Spleen (tissue), 11 donors: ENCODE data around the gene FYN. TPM values are rescaled to one million over a fixed set of nuclear protein-coding genes. Genes with fewer than 3 reads are reported as not detected.

Experiments
- DNase-seq: peaks from one replicate; pipeline ENCODE4 v3.0.0-alpha.2; 2020
- H3K27ac ChIP-seq, 8 donors: fragments of 200-600 bp; sonication (generic) in 7 of 8; 1 replicate in 4 of 8; 2 replicates in 4 of 8; pipeline versions ENCODE4 v1.5.0 to v1.8.0; 2016 to 2021; ENCODE audit warnings: inconsistent platforms in 4 of 8, mild to moderate bottlenecking in 4 of 8, moderate library complexity in 1 of 8
- H3K27me3 ChIP-seq, 7 donors: fragments of 200-600 bp; sonication (generic) in 6 of 7; replicated peaks in 1 of 7; 1 replicate in 4 of 7; 2 replicates in 3 of 7; pipeline versions ENCODE4 v1.5.0 to v1.8.0; 2016 to 2021; ENCODE audit warnings: inconsistent platforms in 3 of 7, mild to moderate bottlenecking in 1 of 7
- H3K36me3 ChIP-seq, 6 donors: fragments of 200-600 bp; sonication (generic) in 5 of 6; 1 replicate in 4 of 6; 2 replicates in 2 of 6; pipeline versions ENCODE4 v1.5.0 to v1.8.0; 2016 to 2021; ENCODE audit warnings: inconsistent platforms in 2 of 6
- H3K4me1 ChIP-seq, 6 donors: fragments of 200-600 bp; sonication (generic) in 5 of 6; 1 replicate in 3 of 6; 2 replicates in 3 of 6; pipeline versions ENCODE4 v1.5.0 to v1.8.0; 2016 to 2021; ENCODE audit warnings: inconsistent platforms in 3 of 6
- H3K4me3 ChIP-seq, 8 donors: fragments of 200-600 bp; sonication (generic) in 7 of 8; 1 replicate in 4 of 8; 2 replicates in 4 of 8; pipeline versions ENCODE4 v1.5.0 to v1.8.0; 2016 to 2021; ENCODE audit warnings: inconsistent platforms in 4 of 8, mild to moderate bottlenecking in 4 of 8, moderate library complexity in 2 of 8
- H3K9me3 ChIP-seq, 8 donors: fragments of 200-600 bp; sonication (generic) in 7 of 8; 1 replicate in 4 of 8; 2 replicates in 4 of 8; pipeline versions ENCODE4 v1.5.0 to v1.8.0; 2016 to 2021; ENCODE audit warnings: inconsistent platforms in 4 of 8
- POLR2A ChIP-seq, 3 donors: fragments of 450-650 bp; IDR thresholded peaks; one replicate each; pipeline ENCODE4 v1.5.1; 2017; ENCODE audit warnings: antibody characterized with exemption in 3 of 3, mild to moderate bottlenecking in 1 of 3
- POLR2AphosphoS5 ChIP-seq, 3 donors: sonication (generic); formaldehyde crosslinking; IDR thresholded peaks; one replicate each; pipeline ENCODE4 v1.5.1; 2017; ENCODE audit warnings: antibody characterized with exemption in 3 of 3
- WGBS, 5 donors: extraction: QIAGEN DNeasy Blood & Tissue Kit in 3 of 5; methylation state at CpG; one replicate each; pipeline versions ENCODE4 v1.1.5 to v1.1.7; 2013 to 2018; 5-methylcytosine and 5-hydroxymethylcytosine counted together
- intact Hi-C: fragments of 100-400 bp; cut with DNase I; formaldehyde crosslinking; loops from one replicate; pipeline ENCODE4 v1.15.0; 2023; ENCODE audit warnings: low total_unique reads
- polyA plus RNA-seq, 3 donors: library from polyadenylated mRNA; stranded (reverse); fragments of 200-250 nt; gene quantifications; one replicate each; pipeline ENCODE4 v1.2.1, GENCODE V29; 2013
- total RNA-seq, 7 donors: library from RNA; depleted of rRNA in 3 of 7; stranded (reverse); fragments of >200 nt in 3 of 7; fragmentation: NEBNext Ultra II Directional in 4 of 7; extraction: Animal tissue kit (Norgen Biotek cat#: 25700) in 4 of 7; gene quantifications; one replicate each; pipeline versions ENCODE4 v1.1.0 to v1.2.1, GENCODE V29; 2016 to 2021
- TF ChIP-seq, protein P1 (sequence below), 11 experiments: fragments of 200-600 bp in 7 of 11; fragments of 450-650 bp in 4 of 11; sonication (generic) in 4 of 11; IDR thresholded peaks in 8 of 11; conservative IDR thresholded peaks in 3 of 11; 1 replicate in 7 of 11; 2 replicates in 4 of 11; pipeline versions ENCODE4 v1.4.0 to v1.8.0; 2016 to 2021; ENCODE audit warnings: antibody characterized with exemption in 11 of 11, inconsistent platforms in 4 of 11, mild to moderate bottlenecking in 1 of 11
- donor health status: healthy with polysubstance abuse.
- donor health status: DM: no; HTN: no; CAD: no; lungs with moderate emphysema.
- donor health status: DM: no; HTN: no; CAD: no.
- donor health status: Bipolar disorder and iron deficiency.
- donor health status: healthy.
- donor health status: DM: no; HTN: no; CAD: no.
- donor health status: DM: yes; HTN: yes; CAD: no.

The FYN gene
- total and polyA plus RNA-seq, 10 donors, result 56.6 to 409 (median 205) TPM

DNA sequence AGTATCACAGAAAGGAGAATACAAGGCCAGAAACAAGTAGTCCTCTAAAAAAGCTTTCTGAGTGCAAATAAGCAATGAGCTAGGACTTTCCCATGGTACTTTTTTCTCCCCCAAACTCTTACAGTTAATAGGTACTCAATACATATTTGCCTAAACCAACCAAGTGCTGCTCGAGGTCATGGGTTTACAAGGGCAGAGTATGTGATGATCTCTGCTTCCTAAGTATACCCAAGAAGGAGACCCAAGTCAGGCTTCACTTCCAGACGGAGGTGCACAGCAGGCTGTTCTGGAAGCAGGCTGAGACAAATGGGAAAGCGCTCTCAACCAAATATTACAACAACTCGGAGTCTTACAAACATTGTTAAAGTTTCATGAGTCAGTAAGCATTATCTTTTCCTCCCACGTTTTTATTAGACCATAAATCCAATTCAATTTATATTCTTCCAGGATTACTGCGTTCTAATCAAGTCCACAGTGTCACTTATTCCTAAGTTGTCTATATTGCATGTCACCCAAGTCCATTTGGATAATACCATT is 8.1 kb downstream of the FYN start:
- intact Hi-C loops, result no loop called here
- 81 to 87% (median 85%) methylated on average over 6 of the region's 6 CpGs for WGBS, 5 donors
- Histone ChIP-seq H3K4me3 (no peak overlapping the region), H3K9me3 (no peaks in the 10 kb centered on the region), H3K36me3 (peaks cover 0 to 5% (median 0%) of the 10 kb centered on the region in 6 donors), H3K27ac (no peak overlapping the region), H3K27me3 (no peaks in the 10 kb centered on the region), H3K4me1 (peaks cover 6 to 100% (median 40%) of the 10 kb centered on the region in 6 donors)
- DNase-seq, result no peak
- TF ChIP-seq POLR2A (IDR thresholded peaks at IDR 0.05) (no peak), POLR2AphosphoS5 (IDR thresholded peaks at IDR 0.05) (no peak)
- TF ChIP-seq, protein P1, sequence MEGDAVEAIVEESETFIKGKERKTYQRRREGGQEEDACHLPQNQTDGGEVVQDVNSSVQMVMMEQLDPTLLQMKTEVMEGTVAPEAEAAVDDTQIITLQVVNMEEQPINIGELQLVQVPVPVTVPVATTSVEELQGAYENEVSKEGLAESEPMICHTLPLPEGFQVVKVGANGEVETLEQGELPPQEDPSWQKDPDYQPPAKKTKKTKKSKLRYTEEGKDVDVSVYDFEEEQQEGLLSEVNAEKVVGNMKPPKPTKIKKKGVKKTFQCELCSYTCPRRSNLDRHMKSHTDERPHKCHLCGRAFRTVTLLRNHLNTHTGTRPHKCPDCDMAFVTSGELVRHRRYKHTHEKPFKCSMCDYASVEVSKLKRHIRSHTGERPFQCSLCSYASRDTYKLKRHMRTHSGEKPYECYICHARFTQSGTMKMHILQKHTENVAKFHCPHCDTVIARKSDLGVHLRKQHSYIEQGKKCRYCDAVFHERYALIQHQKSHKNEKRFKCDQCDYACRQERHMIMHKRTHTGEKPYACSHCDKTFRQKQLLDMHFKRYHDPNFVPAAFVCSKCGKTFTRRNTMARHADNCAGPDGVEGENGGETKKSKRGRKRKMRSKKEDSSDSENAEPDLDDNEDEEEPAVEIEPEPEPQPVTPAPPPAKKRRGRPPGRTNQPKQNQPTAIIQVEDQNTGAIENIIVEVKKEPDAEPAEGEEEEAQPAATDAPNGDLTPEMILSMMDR (IDR thresholded peaks at IDR 0.05 in 8 of 11, conservative IDR thresholded peaks at IDR 0.05 in 3 of 11), result no peak

DNA sequence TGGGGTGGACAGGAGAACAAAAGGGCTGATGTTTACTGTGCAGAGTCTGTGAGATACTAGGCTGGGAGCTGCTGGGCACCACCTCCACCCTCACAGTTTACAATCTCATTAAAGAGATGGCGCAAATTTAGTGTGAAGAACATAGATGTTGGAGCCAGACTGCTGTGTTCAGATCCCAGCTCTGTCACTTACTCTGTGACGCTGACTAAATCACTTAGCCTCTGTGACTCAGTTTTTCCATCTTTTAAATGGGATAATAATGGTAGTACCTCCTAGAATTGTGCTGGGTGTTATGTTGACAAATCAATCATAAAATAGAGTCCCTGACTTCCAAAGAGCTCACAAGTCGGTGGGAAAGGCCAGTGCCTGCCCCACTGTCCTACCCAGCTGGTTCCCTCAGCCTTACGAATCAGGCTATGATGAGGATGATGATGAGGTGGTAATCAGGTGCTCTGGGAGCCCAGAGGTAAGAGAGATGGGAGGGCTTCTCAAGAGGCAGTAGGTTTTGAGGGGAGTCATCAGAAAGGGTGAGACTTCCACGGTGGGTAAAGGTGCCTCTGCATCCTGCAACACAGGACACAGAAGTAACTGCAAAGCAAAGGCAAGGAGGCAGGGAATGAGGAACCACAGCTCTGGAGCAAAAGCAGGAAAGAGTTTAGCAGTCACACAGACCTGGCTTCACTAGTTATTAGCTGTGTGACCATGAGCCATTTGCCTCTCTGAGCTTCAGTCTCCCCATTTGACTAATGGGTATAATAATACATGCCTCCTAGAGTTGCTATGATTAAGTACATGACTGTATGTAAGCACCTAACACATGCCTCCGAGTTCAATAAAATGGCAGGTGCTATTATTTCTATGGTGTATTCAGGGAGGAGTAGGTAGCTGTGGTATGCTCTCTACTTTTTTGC is 8.9 kb downstream of the FYN start:
- Histone ChIP-seq H3K36me3 (peaks cover 0 to 5% (median 0%) of the 10 kb centered on the region in 6 donors), H3K27me3 (no peaks in the 10 kb centered on the region), H3K27ac (no peak overlapping the region), H3K9me3 (no peaks in the 10 kb centered on the region), H3K4me1 (peaks cover 5 to 100% (median 35%) of the 10 kb centered on the region in 6 donors), H3K4me3 (no peak overlapping the region)
- intact Hi-C loops, result no loop called here
- WGBS, 5 donors, result 81 to 89% (median 87%) methylated on average over 6 of the region's 6 CpGs
- TF ChIP-seq POLR2A (IDR thresholded peaks at IDR 0.05) (no peak), POLR2AphosphoS5 (IDR thresholded peaks at IDR 0.05) (no peak)
- TF ChIP-seq, protein P1 (IDR thresholded peaks at IDR 0.05 in 8 of 11, conservative IDR thresholded peaks at IDR 0.05 in 3 of 11), result no peak
- DNase-seq, result no peak

DNA sequence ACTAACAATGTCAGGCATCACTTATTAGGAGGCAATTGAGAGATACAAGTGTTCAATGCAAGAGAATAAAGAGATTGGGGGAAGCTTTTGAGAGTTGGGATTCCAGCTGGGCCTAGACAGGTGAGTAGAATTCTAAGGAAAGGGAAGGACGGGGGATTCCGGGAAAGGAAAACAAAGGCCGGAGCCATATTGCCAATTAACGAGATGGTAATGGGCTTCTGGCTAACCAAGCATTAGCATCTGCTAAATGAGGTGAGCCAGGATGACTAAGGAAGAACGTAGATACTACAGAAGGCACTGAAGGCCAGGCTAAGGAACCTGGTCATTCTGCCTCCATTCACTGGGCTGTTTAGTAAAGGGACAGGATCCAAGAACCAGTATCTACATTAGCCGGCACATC is 10.5 kb downstream of the FYN start:
- H3K9me3 ChIP-seq, result no peaks in the 10 kb centered on the region
- TF ChIP-seq, protein P1 (IDR thresholded peaks at IDR 0.05 in 8 of 11, conservative IDR thresholded peaks at IDR 0.05 in 3 of 11), result no peak
- TF ChIP-seq POLR2AphosphoS5 (IDR thresholded peaks at IDR 0.05), result no peak
- no peak for TF ChIP-seq POLR2A (IDR thresholded peaks at IDR 0.05)
- peaks cover 0 to 5% (median 0%) of the 10 kb centered on the region in 6 donors for H3K36me3 ChIP-seq
- peaks cover 0 to 100% (median 32%) of the 10 kb centered on the region in 6 donors for H3K4me1 ChIP-seq
- H3K4me3 ChIP-seq, result no peak overlapping the region
- DNase-seq, result no peak
- H3K27me3 ChIP-seq, result no peaks in the 10 kb centered on the region
- intact Hi-C loops, result no loop called here
- WGBS, 5 donors, result 94 to 97% (median 96%) methylated on average over 6 of the region's 6 CpGs
- H3K27ac ChIP-seq, result no peak overlapping the region

DNA sequence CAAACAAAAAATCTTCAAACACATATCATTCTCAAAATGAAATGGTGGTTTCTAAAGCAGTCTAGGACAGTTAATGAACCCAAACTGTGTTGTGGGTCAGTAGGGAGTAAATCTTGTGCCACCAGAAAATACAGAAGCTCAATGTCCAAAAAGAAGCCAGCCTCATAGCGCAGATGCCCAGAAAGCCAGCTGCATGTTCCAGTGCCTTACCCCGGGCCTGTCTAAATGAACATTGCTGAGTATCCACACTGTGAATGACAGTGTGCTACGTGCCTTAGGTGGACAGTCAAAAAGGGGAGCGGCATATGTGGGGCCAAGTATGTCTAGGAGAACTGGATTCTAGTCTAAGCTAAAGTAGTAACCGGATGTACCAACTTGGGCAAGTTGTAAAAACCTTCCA is 10.9 kb downstream of the FYN start:
- WGBS, 5 donors, result 92 to 98% (median 97%) methylated on average over 5 of the region's 5 CpGs
- no peaks in the 10 kb centered on the region for H3K27me3 ChIP-seq

More for the DNA sequence above, 10.9 kb downstream of the FYN start:
- Histone ChIP-seq H3K4me1 (peaks cover 0 to 100% (median 36%) of the 10 kb centered on the region in 6 donors), H3K9me3 (no peaks in the 10 kb centered on the region), H3K4me3 (no peak overlapping the region), H3K27ac (no peak overlapping the region), H3K36me3 (peaks cover 0 to 5% (median 0%) of the 10 kb centered on the region in 6 donors)
- no peak for TF ChIP-seq POLR2A (IDR thresholded peaks at IDR 0.05)
- TF ChIP-seq, protein P1 (IDR thresholded peaks at IDR 0.05 in 8 of 11, conservative IDR thresholded peaks at IDR 0.05 in 3 of 11), result no peak
- intact Hi-C loops, result no loop called here
- DNase-seq, result no peak
